Endothelial cell (in vitro differentiated cells): ENCODE results near the gene ERP27. TPM values are rescaled to one million over a fixed set of nuclear protein-coding genes. Genes with fewer than 3 reads are reported as not detected.

ENCODE experiments used
- DNase-seq: peaks from one replicate; pipeline ENCODE4 v3.0.0; 2021; ENCODE audit warnings: low spot score
- H3K27ac Mint-ChIP-seq: one replicate; pipeline ENCODE4 v1.8.0; 2021; ENCODE audit warnings: mixed read lengths, inconsistent platforms; ENCODE audit not compliant: unreplicated experiment
- H3K27me3 Mint-ChIP-seq: one replicate; pipeline ENCODE4 v1.8.0; 2021; ENCODE audit warnings: mild to moderate bottlenecking, moderate library complexity, mixed read lengths, inconsistent platforms; ENCODE audit not compliant: unreplicated experiment
- H3K36me3 Mint-ChIP-seq: one replicate; pipeline ENCODE4 v1.8.0; 2021; ENCODE audit warnings: mild to moderate bottlenecking, low read depth, mixed read lengths, inconsistent platforms; ENCODE audit not compliant: unreplicated experiment
- H3K4me1 Mint-ChIP-seq: one replicate; pipeline ENCODE4 v1.8.0; 2021; ENCODE audit warnings: mild to moderate bottlenecking, mixed read lengths, inconsistent platforms; ENCODE audit not compliant: unreplicated experiment
- H3K4me3 Mint-ChIP-seq: one replicate; pipeline ENCODE4 v1.8.0; 2021; ENCODE audit warnings: mild to moderate bottlenecking, mixed read lengths, inconsistent platforms; ENCODE audit not compliant: unreplicated experiment
- H3K9me3 Mint-ChIP-seq: one replicate; pipeline ENCODE4 v1.8.0; 2021; ENCODE audit warnings: mixed read lengths, inconsistent platforms; ENCODE audit not compliant: unreplicated experiment
- CTCF ChIP-seq: fragments of 200-600 bp; sonication (generic); IDR thresholded peaks from one replicate; pipeline ENCODE4 v1.5.0; 2021; ENCODE audit warnings: antibody characterized with exemption; ENCODE audit not compliant: unreplicated experiment
- long read RNA-seq: library from polyadenylated mRNA; unstranded; transcript quantifications from one replicate; pipeline ENCODE4 v2.0.0, GENCODE V29; 2020; ENCODE audit not compliant: unreplicated experiment
- total RNA-seq: library from RNA; stranded (reverse); fragmentation: NEBNext Ultra II Directional; extraction: Animal tissue kit (Norgen Biotek cat#: 25700); gene quantifications from one replicate; pipeline ENCODE4 v1.2.1, GENCODE V29; 2021; ENCODE audit not compliant: unreplicated experiment

ERP27 gene
- 0.46 TPM for total RNA-seq
- long read RNA-seq = 0 reads

- H3K4me1 Mint-ChIP-seq = no peaks in the 10 kb centered on the region
- H3K27me3 Mint-ChIP-seq = peaks cover 5% of the 10 kb centered on the region
- no peak for TF ChIP-seq CTCF
- no peak within 1 kb of the TSS for H3K4me3 Mint-ChIP-seq
- no peaks in the 10 kb centered on the region for H3K9me3 Mint-ChIP-seq
- H3K27ac Mint-ChIP-seq = no peak within 1 kb of the TSS
- no peak for DNase-seq
- peaks cover 9% of the 10 kb centered on the region for H3K36me3 Mint-ChIP-seq
Observed at GRCh38 chr12:14938301-14938700, at the start of gene ERP27. Gene ERP27 (minus strand): TSS chr12:14938537. CDS start chr12:14938508, 29 bp downstream.

- Mint-ChIP-seq H3K4me3 (no peak overlapping the region), H3K27ac (no peak overlapping the region), H3K9me3 (no peaks in the 10 kb centered on the region), H3K27me3 (no peaks in the 10 kb centered on the region), H3K36me3 (no peaks in the 10 kb centered on the region), H3K4me1 (no peaks in the 10 kb centered on the region)
- no peak for TF ChIP-seq CTCF
- DNase-seq = no peak
Observed at GRCh38 chr12:14988035-14988434, 49.7 kb upstream of the ERP27 start.

GRCh38 chr12:14986449-14986848, 48.1 kb upstream of the ERP27 start:
- no peaks in the 10 kb centered on the region for H3K9me3 Mint-ChIP-seq
- H3K27ac Mint-ChIP-seq = no peak overlapping the region
- TF ChIP-seq CTCF = no peak
- no peak for DNase-seq
- H3K4me3 Mint-ChIP-seq = no peak overlapping the region
- no peaks in the 10 kb centered on the region for H3K27me3 Mint-ChIP-seq
- H3K36me3 Mint-ChIP-seq = no peaks in the 10 kb centered on the region
- no peaks in the 10 kb centered on the region for H3K4me1 Mint-ChIP-seq

GRCh38 chr12:14984766-14985285, 46.5 kb upstream of the ERP27 start:
- Mint-ChIP-seq H3K27me3 (no peaks in the 10 kb centered on the region), H3K4me1 (no peaks in the 10 kb centered on the region), H3K4me3 (no peak overlapping the region), H3K27ac (no peak overlapping the region), H3K9me3 (no peaks in the 10 kb centered on the region), H3K36me3 (no peaks in the 10 kb centered on the region)
- TF ChIP-seq CTCF = no peak
- DNase-seq = no peak

GRCh38 chr12:14984036-14984435, 45.7 kb upstream of the ERP27 start:
- Mint-ChIP-seq H3K4me1 (peaks cover 3% of the 10 kb centered on the region), H3K9me3 (no peaks in the 10 kb centered on the region), H3K27me3 (no peaks in the 10 kb centered on the region), H3K36me3 (no peaks in the 10 kb centered on the region), H3K27ac (no peak overlapping the region), H3K4me3 (no peak overlapping the region)
- TF ChIP-seq CTCF = no peak
- DNase-seq = no peak
